Kidney epithelial cell (primary cell): ENCODE data around the gene PIEZO2. TPM values are rescaled to one million over a fixed set of nuclear protein-coding genes. Genes with fewer than 3 reads are reported as not detected.

Experiments used
- DNase-seq: peaks from one replicate; pipeline ENCODE4 v3.0.0-alpha.2; 2010; ENCODE audit warnings: low read depth
- H3K27me3 ChIP-seq: 2 replicates; pipeline ENCODE4 v1.6.0; 2011; ENCODE audit warnings: low read length; ENCODE audit not compliant: control insufficient read depth, insufficient read depth
- H3K36me3 ChIP-seq: 2 replicates; pipeline ENCODE4 v1.5.1; 2011; ENCODE audit warnings: low read length; ENCODE audit not compliant: control insufficient read depth, insufficient read depth
- H3K4me3 ChIP-seq: 2 replicates; pipeline ENCODE4 v1.5.1; 2011; ENCODE audit warnings: low read depth, mild to moderate bottlenecking, control low read depth, low read length
- CTCF ChIP-seq: IDR thresholded peaks from 2 replicates; pipeline ENCODE4 v1.5.1; 2011; ENCODE audit warnings: mild to moderate bottlenecking, moderate library complexity, low read length, control low read depth, inconsistent platforms; ENCODE audit not compliant: insufficient read depth, poor library complexity, severe bottlenecking
- total RNA-seq: library from RNA; depleted of rRNA; stranded (reverse); fragments of >200 nt; gene quantifications from 2 replicates; pipeline ENCODE4 v1.2.3, GENCODE V29; 2015

The PIEZO2 gene
- total RNA-seq, 1 donor from 2014 or later, result 1.8 TPM

DNA sequence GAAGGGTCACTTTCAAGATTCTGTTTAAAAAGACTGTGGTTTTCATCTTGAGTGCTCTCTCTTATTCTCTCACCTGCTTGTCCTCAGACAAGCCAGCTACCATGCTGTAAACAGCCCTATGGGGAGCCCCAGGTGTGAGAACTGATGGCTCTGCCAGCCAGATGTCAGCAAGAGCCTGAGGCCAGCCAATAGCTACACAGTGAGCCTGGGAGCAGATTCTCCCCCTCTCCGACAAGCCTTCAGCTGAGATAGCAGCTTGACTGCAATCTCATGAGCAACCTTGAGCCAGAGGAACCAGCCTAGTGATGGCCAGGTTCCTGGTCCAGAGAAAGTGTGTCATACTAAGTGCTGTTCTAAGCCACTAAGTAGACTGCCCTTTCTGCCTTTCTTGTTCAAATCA is 351.5 kb downstream of the PIEZO2 start:
- no peak for DNase-seq
- TF ChIP-seq CTCF, result no peak
- no peaks in the 10 kb centered on the region for H3K36me3 ChIP-seq
- no peak overlapping the region for H3K4me3 ChIP-seq
- no peaks in the 10 kb centered on the region for H3K27me3 ChIP-seq

DNA sequence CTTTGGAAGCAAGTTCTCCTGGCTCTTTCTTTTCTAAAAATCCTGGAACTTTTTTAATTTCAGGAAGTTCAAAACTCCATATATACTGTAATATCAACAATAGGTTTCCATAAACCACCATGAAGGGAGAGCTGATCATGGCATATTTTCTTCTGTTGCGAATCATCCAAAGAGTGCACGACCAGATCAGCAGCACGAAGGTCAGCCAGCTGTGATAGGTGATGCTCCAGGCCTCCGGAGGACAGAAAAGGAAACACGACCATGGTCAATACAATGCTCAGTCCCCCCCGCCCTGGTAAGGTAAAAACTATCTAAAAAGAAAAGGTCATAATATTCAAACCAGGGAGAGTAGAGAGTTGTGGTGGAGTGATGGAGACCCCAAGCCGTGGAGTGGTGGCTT is 354.6 kb downstream of the PIEZO2 start:
- H3K27me3 ChIP-seq, result no peaks in the 10 kb centered on the region
- DNase-seq, result no peak
- no peaks in the 10 kb centered on the region for H3K36me3 ChIP-seq
- TF ChIP-seq CTCF, result no peak
- H3K4me3 ChIP-seq, result no peak overlapping the region

- no peak overlapping the region for H3K4me3 ChIP-seq
- TF ChIP-seq CTCF, result no peak
- no peak for DNase-seq
- no peaks in the 10 kb centered on the region for H3K36me3 ChIP-seq
- no peaks in the 10 kb centered on the region for H3K27me3 ChIP-seq
Observed at GRCh38 chr18:10793730-10794370, 355.5 kb downstream of the PIEZO2 start.

- no peaks in the 10 kb centered on the region for H3K27me3 ChIP-seq
- no peak for DNase-seq
- H3K36me3 ChIP-seq, result no peaks in the 10 kb centered on the region
- no peak overlapping the region for H3K4me3 ChIP-seq
- no peak for TF ChIP-seq CTCF
Observed at GRCh38 chr18:10792181-10792580, 357.2 kb downstream of the PIEZO2 start.

DNA sequence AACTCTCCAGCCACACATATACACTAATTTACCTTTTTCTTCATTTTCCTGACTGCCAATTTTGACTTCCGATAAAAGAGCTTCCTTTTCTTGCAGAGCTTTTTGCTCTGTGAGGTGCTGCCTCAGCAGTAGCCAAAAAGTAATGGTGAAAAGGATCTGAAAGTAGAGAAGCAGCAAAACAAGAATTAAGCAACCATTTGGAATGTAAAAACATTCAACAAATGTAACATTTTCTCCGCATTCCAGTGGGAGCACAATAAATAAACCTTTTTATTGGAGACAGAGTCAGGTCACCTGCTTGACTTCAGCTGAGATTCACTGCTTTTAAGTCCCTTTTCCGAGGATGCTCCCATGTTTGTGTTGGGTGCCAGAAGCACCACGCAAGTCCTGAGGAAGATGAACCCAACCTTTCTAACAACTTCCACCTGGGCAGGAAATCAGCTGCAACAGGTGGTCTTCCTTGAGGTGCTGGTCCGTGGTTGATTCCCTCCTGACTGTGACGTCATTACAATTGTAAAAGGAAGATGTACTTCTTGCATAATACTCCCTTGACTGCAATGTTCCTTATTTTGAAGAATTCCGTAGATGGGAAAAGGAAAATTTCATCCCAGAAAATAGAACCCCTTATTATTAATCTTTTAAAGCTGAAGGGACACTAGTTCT is 358.1 kb downstream of the PIEZO2 start:
- DNase-seq, result no peak
- H3K27me3 ChIP-seq, result no peaks in the 10 kb centered on the region
- H3K4me3 ChIP-seq, result no peak overlapping the region
- TF ChIP-seq CTCF, result no peak
- no peaks in the 10 kb centered on the region for H3K36me3 ChIP-seq

GRCh38 chr18:10789180-10789579 is 360.2 kb downstream of the PIEZO2 start:
- no peak for TF ChIP-seq CTCF
- no peak for DNase-seq
- no peak overlapping the region for H3K4me3 ChIP-seq
- H3K27me3 ChIP-seq, result peaks cover 3% of the 10 kb centered on the region
- H3K36me3 ChIP-seq, result no peaks in the 10 kb centered on the region
